RWPE1 (cell line): ENCODE data around the gene SMARCB1.
A peak's percentile ranks its signal among the peaks of the same experiment; 100 is the strongest.

Experiments
- CTCF ChIA-PET: fragments of 350-600 bp; sonication (Branson Sonifier 250); formaldehyde crosslinking; extraction: SDS; loops from one replicate; lab custom pipeline; 2021; lab: Yijun Ruan, JAX
- POLR2A ChIA-PET: fragments of 400-600 bp; formaldehyde crosslinking; extraction: SDS; loops from one replicate; lab custom pipeline; 2020; ENCODE audit warnings: antibody characterized with exemption; ENCODE audit not compliant: low non-redundant PET; lab: Yijun Ruan, JAX
- DNase-seq: peaks from one replicate; pipeline ENCODE4 v3.0.0; 2012; ENCODE audit warnings: low spot score
- H3K27ac ChIP-seq: fragments of 450-650 bp; 2 replicates; pipeline ENCODE4 v1.5.1; 2017
- CTCF ChIP-seq: fragments of 450-650 bp; conservative IDR thresholded peaks from 2 replicates; pipeline ENCODE4 v1.5.1; 2017; ENCODE audit warnings: low read depth, mild to moderate bottlenecking

The SMARCB1 gene

GRCh38 chr22:23782252-23782651 lies 4.5 kb upstream of the SMARCB1 start:
- CTCF ChIA-PET: no interaction called here
- H3K27ac ChIP-seq: peak overlapping the region; percentile 81

GRCh38 chr22:23782703-23783102 lies 4.1 kb upstream of the SMARCB1 start:
- POLR2A ChIA-PET: no interaction called here
- no peak for DNase-seq
- CTCF ChIA-PET: no interaction called here
- TF ChIP-seq CTCF: no peak
- peak overlapping the region; percentile 81 for H3K27ac ChIP-seq

More at GRCh38 chr22:23782252-23782651, 4.5 kb upstream of the SMARCB1 start:
- TF ChIP-seq CTCF: no peak
- no peak for DNase-seq
- POLR2A ChIA-PET: no interaction called here

- TF ChIP-seq CTCF: no peak
- POLR2A ChIA-PET: no interaction called here
- H3K27ac ChIP-seq: peak overlapping the region; percentile 23
- CTCF ChIA-PET: no interaction called here
- no peak for DNase-seq
Measured at GRCh38 chr22:23783265-23784150, 3.3 kb upstream of the SMARCB1 start.

GRCh38 chr22:23784215-23784732 lies 2.5 kb upstream of the SMARCB1 start:
- POLR2A ChIA-PET: no interaction called here
- CTCF ChIA-PET: no interaction called here
- peak overlapping the region; percentile 23; the same call in 1 of the 2 replicates for H3K27ac ChIP-seq
- TF ChIP-seq CTCF: no peak
- no peak for DNase-seq

GRCh38 chr22:23786261-23786710 lies 480 bp upstream of the SMARCB1 start:
- POLR2A ChIA-PET: no interaction called here
- DNase-seq: no peak
- CTCF ChIA-PET: interaction anchor here (1.1 kb wide), 1 partner anchor 22 kb away, joined by 3 read pairs; no protein-coding TSS in a partner anchor
- TF ChIP-seq CTCF: no peak
- H3K27ac ChIP-seq: peak overlapping the region; percentile 98

- ChIA-PET POLR2A (no interaction called here), CTCF (no interaction called here)
- H3K27ac ChIP-seq: peak overlapping the region; percentile 98
- no peak for DNase-seq
- no peak for TF ChIP-seq CTCF
Measured at GRCh38 chr22:23787600-23787896, 782 bp downstream of the SMARCB1 start.
